GM12872 (cell line): ENCODE data around the gene PRG3.

Source experiments
- CTCF ChIP-seq: IDR thresholded peaks from 3 replicates; pipeline ENCODE4 v1.5.1; 2011; ENCODE audit warnings: low read depth, mild to moderate bottlenecking, low read length, moderate library complexity; ENCODE audit not compliant: insufficient read depth

Gene PRG3

GRCh38 chr11:57377107-57377506 lies 3.8 kb downstream of the PRG3 start:
- TF ChIP-seq CTCF, result no peak

- no peak for TF ChIP-seq CTCF
Observed at GRCh38 chr11:57376095-57377090, 4.6 kb downstream of the PRG3 start.

GRCh38 chr11:57375490-57375889 lies 5.5 kb downstream of the PRG3 start:
- TF ChIP-seq CTCF, result no peak

- no peak for TF ChIP-seq CTCF
Observed at GRCh38 chr11:57374966-57375365, 6.0 kb downstream of the PRG3 start.

- TF ChIP-seq CTCF, result no peak
Observed at GRCh38 chr11:57373146-57373545, 7.8 kb downstream of the PRG3 start.

GRCh38 chr11:57370941-57371340 lies 10.0 kb downstream of the PRG3 start:
- no peak for TF ChIP-seq CTCF

GRCh38 chr11:57370251-57370650 lies 10.7 kb downstream of the PRG3 start:
- no peak for TF ChIP-seq CTCF
